CD4-positive, alpha-beta T cell treated with Interleukin-15 for 4 hours (primary cell): ENCODE data around the gene LIPF.
"Not testable (repeated sequence)": the region's sequence is repeated elsewhere in the genome, so short reads cannot be mapped to it uniquely, and the experiment has no call there.

Source experiments
- DNase-seq: peaks from one replicate; pipeline ENCODE4 v3.0.0-alpha.2; 2020; ENCODE audit warnings: low spot score

The LIPF gene

DNA sequence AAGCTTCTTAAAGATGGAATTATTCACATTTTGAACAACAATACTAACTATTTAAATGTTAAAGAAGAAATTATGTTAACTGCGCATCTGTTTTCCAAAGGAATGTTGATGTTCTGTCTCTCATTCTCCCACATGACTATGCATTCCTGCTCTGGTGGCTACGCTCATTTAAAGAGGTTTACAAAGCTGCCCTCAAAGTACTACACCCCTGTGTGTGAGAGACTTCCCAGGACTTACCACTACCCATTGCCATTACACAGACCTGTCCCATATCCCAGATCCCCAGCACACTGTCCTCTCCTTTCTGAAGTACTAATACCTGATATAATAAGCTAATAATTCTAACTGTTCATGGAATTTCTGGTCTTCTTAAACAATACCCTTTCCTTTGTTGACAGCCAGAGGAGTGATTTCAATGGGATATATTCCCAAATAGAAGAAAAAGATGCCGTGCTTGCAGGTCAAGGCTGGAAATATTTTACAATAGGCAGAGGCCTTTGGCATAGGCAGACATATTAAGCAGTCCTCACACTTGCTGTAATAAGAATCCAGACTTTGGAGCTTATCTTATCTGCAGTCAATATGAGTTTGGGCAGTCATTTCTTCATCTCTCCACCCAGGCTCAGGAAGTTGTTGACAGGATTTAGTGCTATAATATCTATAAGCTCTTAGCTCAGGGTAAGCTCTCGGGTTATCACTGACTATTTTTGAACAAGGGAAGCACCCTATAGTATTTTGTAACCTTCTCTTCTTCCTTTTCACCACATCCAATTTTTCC is 12.2 kb downstream of the LIPF start:
- DNase-seq, result no peak

DNA sequence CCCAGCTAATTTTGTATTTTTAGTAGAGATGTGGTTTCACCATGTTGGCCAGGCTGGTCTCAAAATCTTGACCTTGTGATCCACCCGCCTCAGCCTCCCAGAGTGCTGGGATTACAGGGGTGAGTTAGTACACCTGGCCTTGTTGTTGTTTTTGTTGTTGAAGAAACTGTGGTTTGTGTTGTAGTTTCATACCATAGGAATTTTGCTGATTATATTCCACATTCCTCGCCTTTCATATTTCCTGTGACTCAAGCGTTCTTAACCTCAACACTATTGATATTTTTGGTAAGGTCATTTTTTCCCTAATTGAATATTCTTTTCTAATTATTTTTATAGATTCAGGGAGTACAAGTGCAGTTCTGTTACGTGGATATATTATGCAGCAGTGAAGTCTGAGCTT is 16.7 kb downstream of the LIPF start:
- no peak for DNase-seq

DNA sequence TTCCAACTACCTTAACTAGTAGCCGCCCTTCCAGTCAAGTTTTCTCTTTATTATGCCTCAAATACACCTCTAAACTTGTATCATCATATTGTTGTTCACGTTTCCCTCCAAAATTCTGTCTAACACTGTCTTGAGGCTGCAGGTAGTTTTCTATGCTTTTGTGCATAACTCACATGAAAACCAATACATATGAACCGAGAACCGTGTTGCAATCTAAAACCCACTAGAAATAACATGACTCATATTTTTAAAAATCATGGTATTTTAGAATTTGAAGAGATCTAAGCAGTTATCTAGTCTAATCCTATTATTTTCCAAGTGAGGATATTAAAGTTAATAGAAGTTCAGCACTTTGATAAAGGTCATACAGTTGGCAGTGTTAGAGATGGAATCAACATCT is 18.2 kb downstream of the LIPF start:
- no peak for DNase-seq

DNA sequence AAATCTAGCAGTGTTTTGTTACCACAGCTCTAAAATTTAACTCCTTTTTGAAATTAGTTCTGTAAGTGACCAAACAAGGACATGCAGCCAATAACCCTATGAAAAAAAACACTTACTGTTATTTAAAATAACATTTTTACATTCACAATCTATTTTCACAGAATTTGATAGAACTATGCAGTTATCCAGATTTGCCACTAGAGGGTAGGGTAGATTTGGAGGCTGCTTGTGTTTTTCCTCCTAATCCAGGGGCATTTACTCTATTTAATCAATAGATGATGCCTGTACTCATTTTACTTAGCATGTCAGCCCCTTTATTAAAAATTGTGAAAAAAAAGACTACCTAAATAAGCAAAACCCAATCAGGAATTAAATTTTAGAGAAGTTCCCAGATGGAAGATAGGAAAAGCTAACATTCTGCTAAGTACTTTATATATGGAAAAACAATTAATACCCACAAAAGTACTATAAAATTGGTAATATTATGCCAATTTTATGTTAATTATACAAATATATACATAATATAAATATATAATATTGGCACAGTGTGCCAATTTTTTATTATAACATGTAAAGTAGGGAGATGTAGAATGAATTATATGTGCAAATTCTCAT is 23.7 kb downstream of the LIPF start:
- DNase-seq, result peak; percentile 36

DNA sequence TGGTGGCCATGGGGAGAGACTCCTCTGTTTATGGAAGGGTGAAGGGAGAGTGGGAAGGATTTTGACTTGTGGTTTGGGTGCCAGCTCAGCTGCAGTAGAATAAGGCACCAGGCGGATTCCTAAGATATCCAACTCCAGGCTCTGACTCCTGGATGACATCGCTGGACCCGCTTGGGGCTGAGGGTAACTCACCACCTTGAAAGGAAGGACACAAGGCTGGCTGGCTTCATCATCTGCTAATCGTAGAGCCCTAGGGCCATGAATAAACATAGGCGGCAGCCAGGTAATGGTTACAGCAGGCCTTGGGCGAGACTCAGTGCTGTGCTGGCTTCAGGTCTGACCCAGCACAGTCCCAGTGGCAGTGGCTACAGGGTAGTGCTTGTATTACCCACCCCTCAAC is 25.1 kb downstream of the LIPF start:
- DNase-seq, result no peak

DNA sequence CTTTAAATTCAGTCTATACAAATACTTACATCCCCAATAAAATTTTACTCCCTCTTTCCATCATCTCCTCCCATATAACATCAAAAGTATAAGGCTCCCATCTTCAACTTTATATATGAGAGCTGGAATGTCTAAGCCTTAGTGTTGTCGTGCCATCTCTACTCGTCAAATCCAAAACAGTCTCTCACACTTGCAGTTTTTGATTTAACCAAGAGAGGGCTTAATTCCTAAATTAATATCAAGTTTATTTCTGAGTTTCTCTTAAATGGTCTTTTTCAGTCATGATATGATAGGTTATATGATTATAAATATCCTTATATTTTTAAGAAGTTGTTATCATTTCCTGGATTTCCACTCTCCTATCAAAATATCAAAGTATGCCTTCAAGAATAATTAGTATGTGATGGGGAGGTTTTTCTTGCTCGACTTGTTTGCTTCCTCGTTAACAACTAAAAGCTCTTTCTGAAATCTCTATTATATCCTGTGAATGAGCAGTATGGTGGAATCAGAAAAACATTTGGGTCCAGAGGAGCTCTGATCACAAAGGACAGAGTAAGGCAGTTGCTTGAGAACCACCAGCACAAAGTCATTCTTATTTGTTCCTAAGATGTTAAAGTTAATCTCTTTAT is 29.3 kb downstream of the LIPF start:
- no peak for DNase-seq

DNA sequence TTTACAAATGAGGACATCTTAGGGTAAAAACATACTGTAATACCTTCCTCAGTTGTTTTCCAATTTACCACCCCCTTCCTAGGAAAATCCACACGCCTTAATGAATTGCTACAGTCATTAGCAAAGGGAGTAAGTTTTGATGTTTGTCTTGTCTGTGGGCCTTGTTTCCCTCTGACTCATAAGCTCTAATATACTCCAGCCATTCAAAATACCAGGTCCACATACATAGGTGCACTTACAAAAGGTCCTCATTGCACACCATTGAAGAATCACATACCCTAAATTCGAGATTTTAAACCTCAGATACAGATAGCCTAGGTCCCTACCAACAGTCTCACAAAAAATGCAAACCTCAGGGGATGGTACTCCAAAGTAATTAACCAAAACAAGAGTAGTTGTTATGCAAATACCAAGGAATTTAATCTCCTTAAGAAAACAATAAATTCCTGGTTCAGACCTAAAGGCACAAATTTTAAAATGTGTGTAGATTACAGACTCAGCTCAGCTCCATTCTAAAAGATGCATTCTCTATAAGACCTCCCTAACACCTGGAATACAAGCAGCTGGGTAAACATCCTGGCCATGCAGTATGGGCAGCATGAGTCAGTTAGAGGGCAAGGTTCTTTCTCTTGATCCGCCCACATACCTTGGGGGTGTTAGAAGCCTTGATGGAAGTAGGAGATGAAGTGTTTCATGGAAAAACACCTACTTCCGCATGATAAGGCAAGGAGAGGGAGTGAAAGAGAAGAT is 38.8 kb downstream of the LIPF start:
- DNase-seq, result no peak

DNA sequence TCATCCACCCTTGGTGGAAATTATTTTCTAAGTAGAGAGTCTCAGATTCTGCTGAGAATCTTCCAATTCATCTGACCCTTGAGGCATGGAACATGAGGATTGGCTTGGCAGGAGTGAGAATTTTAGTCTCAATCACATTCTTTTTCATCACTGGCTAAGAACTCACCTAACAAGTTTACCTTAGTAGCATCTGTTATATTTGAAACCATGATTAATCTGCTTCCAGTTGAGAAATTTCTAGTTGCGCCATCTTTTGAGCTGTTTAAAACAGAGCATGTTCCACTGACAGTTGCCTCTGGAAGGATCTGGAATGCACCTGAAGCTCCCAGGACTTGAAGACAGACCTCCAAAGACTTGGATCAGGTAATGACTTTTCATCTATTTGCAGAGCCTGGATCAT is 41.7 kb downstream of the LIPF start, which contains the start of gene LIPK:
Gene LIPK, plus strand, starts transcription at position 292 of the 400 bp plus-strand sequence. CDS start 18,295 bp downstream, outside the sequence.
- DNase-seq, result no peak

DNA sequence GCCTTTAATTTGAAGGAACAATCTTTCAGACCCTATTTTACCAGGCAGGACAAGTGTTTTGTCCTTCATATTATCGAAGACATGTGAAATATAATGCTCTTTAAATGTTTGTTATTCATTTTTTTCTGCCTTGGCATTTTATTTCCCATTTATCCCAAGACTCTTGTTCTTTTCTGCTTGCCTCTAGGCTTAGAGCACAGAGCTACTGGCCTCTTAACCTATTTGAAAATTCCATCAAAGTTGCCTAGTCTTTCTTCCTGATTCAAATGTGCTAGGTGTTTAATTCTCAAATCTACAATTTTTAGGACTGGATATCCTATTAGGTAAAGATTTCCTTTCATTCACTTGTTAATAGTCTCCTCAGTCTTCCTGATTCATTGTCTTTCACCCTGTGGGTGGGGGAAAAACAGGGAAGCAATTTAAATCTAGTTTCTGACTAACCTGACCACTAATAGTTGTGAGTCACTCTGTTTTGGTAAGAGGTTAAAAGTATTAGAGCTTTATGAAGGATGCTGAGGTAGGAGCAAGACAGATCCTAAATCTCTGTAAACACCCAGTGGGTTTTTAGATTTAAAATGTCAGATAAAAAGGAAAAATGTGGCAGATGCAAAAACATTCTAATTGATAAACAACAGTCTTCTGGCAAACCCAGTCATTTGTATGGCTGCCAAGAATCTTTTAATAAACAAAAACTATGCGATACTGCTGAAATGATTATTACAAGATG is 43.4 kb downstream of the LIPF start:
- no peak for DNase-seq

DNA sequence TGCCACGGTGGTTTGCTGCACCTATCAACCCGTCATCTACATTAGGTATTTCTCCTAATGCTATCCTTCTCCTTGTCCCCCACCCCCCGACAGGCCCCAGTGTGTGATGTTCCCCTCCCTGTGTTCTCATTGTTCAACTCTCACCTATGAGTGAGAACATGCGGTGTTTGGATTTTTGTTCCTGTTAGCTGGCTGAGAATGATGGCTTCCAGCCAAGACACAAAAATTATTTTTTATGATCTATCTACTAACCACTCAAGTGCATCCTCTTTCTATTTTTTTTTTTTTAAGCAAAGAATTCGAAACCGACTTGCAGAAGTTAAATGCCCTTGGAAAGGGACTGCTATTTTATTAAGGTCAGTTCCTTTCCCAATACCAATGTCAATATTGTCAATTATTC is 45.1 kb downstream of the LIPF start:
- DNase-seq, result not testable (repeated sequence)

DNA sequence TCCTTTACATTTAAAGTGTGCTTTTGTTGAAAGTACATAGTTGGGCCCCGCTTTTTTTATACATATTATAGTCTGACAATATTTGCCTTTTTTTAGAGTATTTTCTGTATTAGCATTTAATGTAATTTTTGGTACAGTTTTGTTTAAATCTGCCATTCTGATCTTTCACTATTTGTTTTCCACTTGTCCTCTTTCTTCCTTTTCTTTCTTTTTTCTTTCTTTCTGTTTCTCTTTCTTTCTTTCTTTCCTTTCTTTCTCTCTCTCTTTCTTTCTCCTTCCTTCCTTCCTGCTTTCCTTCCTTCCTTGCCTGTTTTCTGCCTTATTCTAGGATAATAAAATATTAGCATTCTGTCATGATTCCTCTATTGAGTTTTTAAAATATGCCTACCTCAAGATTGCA is 51.3 kb downstream of the LIPF start:
- DNase-seq, result no peak

DNA sequence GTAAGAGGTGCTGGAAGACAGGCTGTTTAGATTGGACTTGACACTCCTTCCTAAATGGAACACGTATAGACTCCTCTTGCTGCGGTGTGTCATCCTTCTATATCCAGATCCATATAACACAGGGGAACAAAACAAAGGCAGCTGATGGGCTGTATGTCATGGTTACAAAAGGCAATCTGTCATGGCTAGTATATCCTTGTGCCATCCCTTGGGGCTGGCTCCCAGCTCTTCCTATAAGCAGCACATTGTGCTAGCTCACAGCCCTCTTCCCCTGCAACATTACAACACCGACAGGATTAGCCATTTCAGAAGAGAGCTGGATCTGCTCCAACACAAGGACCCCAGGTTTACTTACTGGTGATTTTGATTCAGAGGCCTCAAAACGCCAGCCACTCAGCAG is 57.1 kb downstream of the LIPF start:
- DNase-seq, result no peak

DNA sequence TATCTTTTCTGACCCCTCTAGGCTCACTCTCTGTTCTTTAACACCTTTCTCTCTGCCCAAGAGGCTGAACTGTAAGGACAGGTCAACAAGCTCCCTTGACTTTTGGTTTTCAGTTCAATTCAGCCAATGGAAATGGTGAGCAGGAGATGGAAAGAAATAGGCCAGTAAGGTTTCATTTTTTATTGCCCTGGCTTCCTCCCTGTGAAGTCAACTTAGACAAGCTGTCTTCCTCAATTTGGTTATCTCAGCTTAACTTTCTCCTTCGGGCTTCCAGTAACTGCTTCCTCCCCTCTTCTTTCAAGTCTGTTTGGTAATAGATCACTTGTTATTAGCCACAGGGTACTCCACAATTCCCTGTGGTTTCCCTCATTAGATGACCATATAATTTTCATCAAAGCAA is 61.6 kb downstream of the LIPF start:
- no peak for DNase-seq

DNA sequence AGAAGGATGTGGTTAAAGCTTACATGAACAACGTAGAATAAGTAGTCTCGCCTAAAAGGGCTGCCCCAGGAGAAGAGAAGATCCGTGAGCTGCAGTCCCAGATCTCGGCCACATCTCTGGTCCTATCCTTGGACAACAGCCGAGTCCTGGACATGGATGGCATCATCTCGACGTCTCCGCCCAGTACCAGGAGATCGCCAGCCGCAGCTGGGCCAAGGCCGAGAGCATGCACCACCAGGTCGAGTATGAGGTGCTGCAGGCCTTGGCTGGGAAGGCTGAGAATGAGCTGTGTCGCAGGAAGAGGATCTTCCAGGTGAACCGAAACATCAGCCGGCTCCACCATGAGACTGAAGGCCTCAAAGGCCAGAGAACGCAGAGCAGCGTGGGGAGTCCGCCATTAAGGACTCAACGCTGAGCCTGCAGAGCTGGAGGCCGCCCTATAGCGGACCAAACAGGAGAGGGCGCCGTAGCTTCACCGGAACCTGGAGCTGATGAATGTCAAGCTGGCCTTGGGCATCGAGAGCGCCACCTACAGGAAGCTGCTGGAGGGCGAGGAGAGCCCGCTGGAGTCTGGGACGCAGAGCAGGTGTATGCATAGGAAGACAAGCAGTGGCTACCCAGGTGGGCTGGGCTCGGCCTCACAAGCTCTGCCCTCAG is 64.0 kb downstream of the LIPF start:
- DNase-seq, result no peak
